Cardiac fibroblast (primary cell): ENCODE measurements around the gene MSTN.
A peak's percentile ranks its signal among the peaks of the same experiment; 100 is the strongest.

Experiments used
- DNase-seq, 2 donors: peaks; one replicate each; pipeline versions ENCODE4 v3.0.0 to v3.0.0-alpha.2; 2010; ENCODE audit warnings: low read depth in 2 of 2
- H3K4me3 ChIP-seq, 2 donors: replicated peaks in 1 of 2; 1 replicate in 1 of 2; 2 replicates in 1 of 2; pipeline ENCODE4 v1.5.1; 2011; ENCODE audit warnings: low read depth in 2 of 2, low read length in 2 of 2, mild to moderate bottlenecking in 2 of 2, moderate library complexity in 1 of 2
- CTCF ChIP-seq: IDR thresholded peaks from one replicate; pipeline ENCODE4 v1.5.1; 2011; ENCODE audit warnings: low read depth, mild to moderate bottlenecking, low read length, inconsistent platforms

Gene MSTN

GRCh38 chr2:190090148-190090547, 27.6 kb upstream of the MSTN start:
- no peak for TF ChIP-seq CTCF
- no peak overlapping the region for H3K4me3 ChIP-seq
- no peak for DNase-seq

GRCh38 chr2:190088917-190089316, 26.4 kb upstream of the MSTN start:
- no peak overlapping the region for H3K4me3 ChIP-seq
- peak; percentile 68 for TF ChIP-seq CTCF
- peak; percentile 82 to 89 for DNase-seq

- no peak overlapping the region for H3K4me3 ChIP-seq
- no peak for DNase-seq
- TF ChIP-seq CTCF: no peak
These were observed 22.2 kb upstream of the MSTN start for GRCh38 chr2:190084704-190085103.

- H3K4me3 ChIP-seq: no peak overlapping the region
- no peak for DNase-seq
- no peak for TF ChIP-seq CTCF
These were observed 19.6 kb upstream of the MSTN start for GRCh38 chr2:190082118-190082517.

GRCh38 chr2:190080527-190081049, 18.1 kb upstream of the MSTN start:
- no peak for TF ChIP-seq CTCF
- no peak for DNase-seq

GRCh38 chr2:190079160-190079559, 16.6 kb upstream of the MSTN start:
- DNase-seq: no peak
- no peak for TF ChIP-seq CTCF
- no peak overlapping the region for H3K4me3 ChIP-seq

More at GRCh38 chr2:190080527-190081049, 18.1 kb upstream of the MSTN start:
- H3K4me3 ChIP-seq: no peak overlapping the region

- TF ChIP-seq CTCF: no peak
- H3K4me3 ChIP-seq: no peak overlapping the region
- DNase-seq: no peak
These were observed 13.1 kb upstream of the MSTN start for GRCh38 chr2:190075623-190076022.
